ENCODE data around the gene KCNMA1. TPM values are rescaled to one million over a fixed set of nuclear protein-coding genes. Genes with fewer than 3 reads are reported as not detected.

KCNMA1 gene
- total and polyA plus RNA-seq, 8 donors, result 0.92 to 155 (median 54.3) TPM

DNA sequence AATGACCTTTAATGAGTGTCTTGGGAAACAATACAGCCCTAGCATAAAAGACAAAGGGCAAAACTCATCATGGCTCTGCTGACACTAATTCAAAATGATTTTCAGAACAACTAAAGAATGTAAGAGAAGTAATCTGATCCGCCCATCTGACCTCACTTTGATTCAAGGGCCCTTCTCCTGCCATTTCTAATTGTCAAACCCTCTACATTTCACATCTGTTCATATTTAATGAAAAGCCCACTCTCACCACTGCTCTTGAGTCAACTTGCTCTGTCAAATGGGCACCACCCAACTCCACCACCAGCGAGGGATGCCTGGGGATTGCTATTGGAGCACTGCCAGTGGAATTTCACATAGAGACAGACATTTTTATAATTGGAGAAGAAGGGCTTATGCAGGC, 639.2 kb downstream of the KCNMA1 start:
- Histone ChIP-seq H3K4me1 (no peaks in the 10 kb centered on the region), H3K27ac (no peak overlapping the region), H3K9me3 (no peaks in the 10 kb centered on the region), H3K36me3 (no peaks in the 10 kb centered on the region), H3K27me3 (no peaks in the 10 kb centered on the region), H3K4me3 (no peak overlapping the region)
- no peak for DNase-seq
- 67 to 83% (median 81%) methylated on average over 2 of the region's 2 CpGs for WGBS, 5 donors
- TF ChIP-seq POLR2A (IDR thresholded peaks at IDR 0.05) (no peak), EP300 (IDR thresholded peaks at IDR 0.05) (no peak), POLR2AphosphoS5 (IDR thresholded peaks at IDR 0.05) (no peak)
- TF ChIP-seq, protein P1, sequence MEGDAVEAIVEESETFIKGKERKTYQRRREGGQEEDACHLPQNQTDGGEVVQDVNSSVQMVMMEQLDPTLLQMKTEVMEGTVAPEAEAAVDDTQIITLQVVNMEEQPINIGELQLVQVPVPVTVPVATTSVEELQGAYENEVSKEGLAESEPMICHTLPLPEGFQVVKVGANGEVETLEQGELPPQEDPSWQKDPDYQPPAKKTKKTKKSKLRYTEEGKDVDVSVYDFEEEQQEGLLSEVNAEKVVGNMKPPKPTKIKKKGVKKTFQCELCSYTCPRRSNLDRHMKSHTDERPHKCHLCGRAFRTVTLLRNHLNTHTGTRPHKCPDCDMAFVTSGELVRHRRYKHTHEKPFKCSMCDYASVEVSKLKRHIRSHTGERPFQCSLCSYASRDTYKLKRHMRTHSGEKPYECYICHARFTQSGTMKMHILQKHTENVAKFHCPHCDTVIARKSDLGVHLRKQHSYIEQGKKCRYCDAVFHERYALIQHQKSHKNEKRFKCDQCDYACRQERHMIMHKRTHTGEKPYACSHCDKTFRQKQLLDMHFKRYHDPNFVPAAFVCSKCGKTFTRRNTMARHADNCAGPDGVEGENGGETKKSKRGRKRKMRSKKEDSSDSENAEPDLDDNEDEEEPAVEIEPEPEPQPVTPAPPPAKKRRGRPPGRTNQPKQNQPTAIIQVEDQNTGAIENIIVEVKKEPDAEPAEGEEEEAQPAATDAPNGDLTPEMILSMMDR (IDR thresholded peaks at IDR 0.05), result no peak
- intact Hi-C loops (cut with DNase I; ENCODE audit: low total_unique reads), result no loop called here

DNA sequence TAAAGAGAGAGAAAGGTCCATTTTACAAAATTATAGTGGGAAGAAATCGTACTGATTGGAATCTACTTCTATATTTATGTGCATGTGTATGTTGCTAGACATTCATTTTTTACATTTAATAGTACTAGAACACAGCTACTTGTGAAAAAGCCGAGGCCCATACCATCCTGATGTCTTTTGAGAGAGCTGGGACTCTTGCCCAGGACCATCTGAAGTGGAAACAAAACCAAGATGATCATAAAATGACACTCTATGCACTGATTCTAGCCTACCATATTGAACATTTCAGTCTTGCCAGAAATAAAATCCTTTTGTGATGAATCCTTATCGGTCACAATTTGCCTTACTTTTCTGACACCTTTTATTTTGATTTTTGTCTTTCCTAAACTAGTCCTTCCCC, 640.0 kb downstream of the KCNMA1 start:
- TF ChIP-seq, protein P1 (IDR thresholded peaks at IDR 0.05), result no peak
- TF ChIP-seq EP300 (IDR thresholded peaks at IDR 0.05) (no peak), POLR2A (IDR thresholded peaks at IDR 0.05) (no peak)
- H3K36me3 ChIP-seq, result no peaks in the 10 kb centered on the region
- H3K9me3 ChIP-seq, result no peaks in the 10 kb centered on the region
- no peak overlapping the region for H3K4me3 ChIP-seq
- no peak overlapping the region for H3K27ac ChIP-seq
- H3K27me3 ChIP-seq, result no peaks in the 10 kb centered on the region
- intact Hi-C loops (cut with DNase I; ENCODE audit: low total_unique reads), result no loop called here
- WGBS, 5 donors, result 85 to 93% (median 90%) methylated on average over 3 of the region's 3 CpGs
- DNase-seq, result no peak
- H3K4me1 ChIP-seq, result peaks cover 0 to 3% (median 0%) of the 10 kb centered on the region in 4 donors

DNA sequence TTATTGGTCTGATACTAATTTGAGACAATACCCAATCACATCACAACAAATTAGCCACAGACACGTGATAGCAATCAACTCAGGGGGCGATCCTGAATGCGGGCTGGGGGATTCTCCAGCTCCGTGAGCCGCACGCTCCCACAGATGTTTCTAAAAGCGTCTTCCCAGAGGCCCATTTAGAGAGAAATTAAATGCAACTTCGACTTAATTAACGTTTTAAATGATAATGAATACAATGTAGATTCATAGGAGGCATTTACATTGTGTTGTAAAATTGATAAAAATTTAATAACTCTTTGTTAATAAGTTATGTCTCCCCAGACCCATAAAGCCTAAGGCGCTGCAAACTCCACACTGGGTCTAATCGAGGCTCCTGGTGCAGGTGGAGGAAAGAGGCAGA, 642.6 kb downstream of the KCNMA1 start:
- TF ChIP-seq POLR2A (IDR thresholded peaks at IDR 0.05) (no peak), POLR2AphosphoS5 (IDR thresholded peaks at IDR 0.05) (no peak), EP300 (IDR thresholded peaks at IDR 0.05) (no peak)
- TF ChIP-seq, protein P1 (IDR thresholded peaks at IDR 0.05), result no peak
- H3K4me3 ChIP-seq, result no peak overlapping the region
- no peak overlapping the region for H3K27ac ChIP-seq
- peaks cover 0 to 16% (median 0%) of the 10 kb centered on the region in 4 donors for H3K4me1 ChIP-seq
- H3K27me3 ChIP-seq, result no peaks in the 10 kb centered on the region
- H3K9me3 ChIP-seq, result no peaks in the 10 kb centered on the region
- no peak for DNase-seq
- no peaks in the 10 kb centered on the region for H3K36me3 ChIP-seq
- intact Hi-C loops (cut with DNase I; ENCODE audit: low total_unique reads), result no loop called here
- 90 to 95% (median 92%) methylated on average over 11 of the region's 11 CpGs for WGBS, 5 donors

DNA sequence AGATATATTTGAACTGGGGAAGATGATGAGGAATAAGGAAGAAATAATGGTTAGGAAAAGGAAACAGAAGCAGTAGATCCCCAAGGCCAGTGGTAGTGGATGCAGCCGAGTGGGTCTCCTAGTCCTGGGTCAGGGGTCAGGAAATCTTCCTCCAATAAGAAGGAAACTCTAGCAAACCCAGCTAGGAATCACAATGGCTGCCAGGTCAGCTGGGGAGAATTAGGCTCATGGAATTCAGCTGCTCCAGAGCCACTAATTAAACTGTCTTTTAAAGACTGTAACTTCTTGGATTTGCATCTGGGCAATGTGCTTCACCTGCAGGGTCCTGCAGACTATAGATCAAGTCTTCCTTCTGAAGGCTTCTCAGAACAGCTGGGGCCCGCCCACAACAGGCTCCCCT, 644.4 kb downstream of the KCNMA1 start:
- Histone ChIP-seq H3K36me3 (no peaks in the 10 kb centered on the region), H3K9me3 (no peaks in the 10 kb centered on the region), H3K4me3 (no peak overlapping the region), H3K27me3 (no peaks in the 10 kb centered on the region), H3K27ac (no peak overlapping the region), H3K4me1 (peaks cover 0 to 16% (median 0%) of the 10 kb centered on the region in 4 donors)
- 85 to 94% (median 90%) methylated on average over 2 of the region's 2 CpGs for WGBS, 5 donors
- TF ChIP-seq POLR2AphosphoS5 (IDR thresholded peaks at IDR 0.05) (no peak), EP300 (IDR thresholded peaks at IDR 0.05) (no peak), POLR2A (IDR thresholded peaks at IDR 0.05) (no peak)
- TF ChIP-seq, protein P1 (IDR thresholded peaks at IDR 0.05), result no peak
- no peak for DNase-seq
- intact Hi-C loops (cut with DNase I; ENCODE audit: low total_unique reads), result no loop called here
